Measurements from ENCODE around the gene CACNA1I.

DNA sequence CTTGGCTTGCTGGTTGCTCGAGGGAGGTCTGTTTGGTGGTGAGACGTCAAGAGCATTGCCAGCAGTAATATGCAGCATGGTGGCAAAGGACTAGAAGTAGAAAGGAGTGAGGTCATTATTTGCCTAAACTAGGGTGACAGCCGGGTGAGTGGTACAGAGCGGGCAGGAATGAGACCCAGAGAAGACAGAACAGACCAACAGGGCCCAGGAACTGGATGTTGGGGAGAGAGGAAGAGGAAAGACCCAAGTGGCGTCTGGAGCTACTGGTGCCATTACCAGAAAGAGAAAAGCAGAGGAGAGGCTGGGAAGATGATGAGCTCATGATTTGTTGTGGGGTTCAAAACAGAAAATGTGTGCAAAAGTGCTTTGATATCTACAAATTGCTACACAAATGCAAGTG, 164.3 kb downstream of the CACNA1I start:
- TF ChIP-seq, protein P1, sequence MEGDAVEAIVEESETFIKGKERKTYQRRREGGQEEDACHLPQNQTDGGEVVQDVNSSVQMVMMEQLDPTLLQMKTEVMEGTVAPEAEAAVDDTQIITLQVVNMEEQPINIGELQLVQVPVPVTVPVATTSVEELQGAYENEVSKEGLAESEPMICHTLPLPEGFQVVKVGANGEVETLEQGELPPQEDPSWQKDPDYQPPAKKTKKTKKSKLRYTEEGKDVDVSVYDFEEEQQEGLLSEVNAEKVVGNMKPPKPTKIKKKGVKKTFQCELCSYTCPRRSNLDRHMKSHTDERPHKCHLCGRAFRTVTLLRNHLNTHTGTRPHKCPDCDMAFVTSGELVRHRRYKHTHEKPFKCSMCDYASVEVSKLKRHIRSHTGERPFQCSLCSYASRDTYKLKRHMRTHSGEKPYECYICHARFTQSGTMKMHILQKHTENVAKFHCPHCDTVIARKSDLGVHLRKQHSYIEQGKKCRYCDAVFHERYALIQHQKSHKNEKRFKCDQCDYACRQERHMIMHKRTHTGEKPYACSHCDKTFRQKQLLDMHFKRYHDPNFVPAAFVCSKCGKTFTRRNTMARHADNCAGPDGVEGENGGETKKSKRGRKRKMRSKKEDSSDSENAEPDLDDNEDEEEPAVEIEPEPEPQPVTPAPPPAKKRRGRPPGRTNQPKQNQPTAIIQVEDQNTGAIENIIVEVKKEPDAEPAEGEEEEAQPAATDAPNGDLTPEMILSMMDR (IDR thresholded peaks at IDR 0.05): no peak
- no peak for TF ChIP-seq POLR2AphosphoS5 (IDR thresholded peaks at IDR 0.05)
- TF ChIP-seq EP300 (IDR thresholded peaks at IDR 0.05): no peak

Data from esophagus muscularis mucosa (tissue), 4 donors.